Neural cell (in vitro differentiated cells): Measurements from ENCODE around the gene UCKL1. TPM values are rescaled to one million over a fixed set of nuclear protein-coding genes. Genes with fewer than 3 reads are reported as not detected.

Experiments used
- H2AFZ ChIP-seq: fragments of 200-600, 300-800 bp; sonication (generic), shearing (Covaris generic); 2 replicates; pipeline ENCODE4 v1.6.0; 2014; ENCODE audit warnings: low read depth, mild to moderate bottlenecking, antibody characterized with exemption, low read length, moderate library complexity
- H3F3A ChIP-seq: fragments of 200-600 bp; shearing (Covaris generic); 2 replicates; pipeline ENCODE4 v1.6.1; 2016; ENCODE audit warnings: mild to moderate bottlenecking, moderate library complexity, mixed read lengths, antibody characterized with exemption, low read length; ENCODE audit not compliant: insufficient read depth, poor library complexity, severe bottlenecking
- H3K27ac ChIP-seq: fragments of 200-600, 300-800 bp; sonication (generic), shearing (Covaris generic); 2 replicates; pipeline ENCODE4 v1.5.1; 2014; ENCODE audit warnings: mild to moderate bottlenecking, low read length, moderate library complexity
- H3K27me3 ChIP-seq: fragments of 300-800, 200-600 bp; sonication (generic), shearing (Covaris generic); 2 replicates; pipeline ENCODE4 v1.6.0; 2014; ENCODE audit warnings: mild to moderate bottlenecking, low read depth, low read length, moderate library complexity; ENCODE audit not compliant: insufficient read depth
- H3K36me3 ChIP-seq: fragments of 300-800, 200-600 bp; sonication (generic), shearing (Covaris generic); 2 replicates; pipeline ENCODE4 v1.5.1; 2014; ENCODE audit warnings: mild to moderate bottlenecking, antibody characterized with exemption, low read length, moderate library complexity; ENCODE audit not compliant: insufficient read depth
- H3K4me2 ChIP-seq: fragments of 300-800, 200-600 bp; sonication (generic), shearing (Covaris generic); 2 replicates; pipeline ENCODE4 v1.6.0; 2014; ENCODE audit warnings: mild to moderate bottlenecking, low read length
- H3K4me3 ChIP-seq: fragments of 300-800, 200-600 bp; sonication (generic), shearing (Covaris generic); 2 replicates; pipeline ENCODE4 v1.5.1; 2014; ENCODE audit warnings: mild to moderate bottlenecking, low read length, moderate library complexity
- H3K79me2 ChIP-seq: fragments of 200-600 bp; shearing (Covaris generic); replicated peaks from 2 replicates; pipeline ENCODE4 v1.6.0; 2014; ENCODE audit warnings: mild to moderate bottlenecking, low read length, moderate library complexity; ENCODE audit not compliant: insufficient read depth
- H3K9ac ChIP-seq: fragments of 300-800, 200-600 bp; sonication (generic), shearing (Covaris generic); 2 replicates; pipeline ENCODE4 v1.6.1; 2016; ENCODE audit warnings: mild to moderate bottlenecking, low read length, mixed read lengths
- H3K9me2 ChIP-seq: fragments of 200-600 bp; shearing (Covaris generic); 2 replicates; pipeline ENCODE4 v1.6.1; 2016; ENCODE audit warnings: mild to moderate bottlenecking, low read length, mixed read lengths; ENCODE audit not compliant: insufficient read depth
- H3K9me3 ChIP-seq: fragments of 200-600, 300-800 bp; sonication (generic), shearing (Covaris generic); 2 replicates; pipeline ENCODE4 v1.6.1; 2016; ENCODE audit warnings: mild to moderate bottlenecking, mixed run types, low read length, moderate library complexity, mixed read lengths
- H4K20me1 ChIP-seq: fragments of 200-600 bp; shearing (Covaris generic); 2 replicates; pipeline ENCODE4 v1.6.1; 2016; ENCODE audit warnings: mild to moderate bottlenecking, mixed run types; ENCODE audit not compliant: insufficient read depth
- EP300 ChIP-seq: fragments of 450-650 bp; conservative IDR thresholded peaks from 2 replicates; pipeline ENCODE4 v1.6.1; 2014; ENCODE audit warnings: antibody characterized with exemption, mild to moderate bottlenecking, moderate library complexity; ENCODE audit not compliant: poor library complexity, severe bottlenecking
- EZH2 ChIP-seq: fragments of 200-600, 300-800 bp; shearing (Covaris generic), sonication (generic); IDR thresholded peaks from 2 replicates; pipeline ENCODE4 v1.6.1; 2014; ENCODE audit warnings: antibody characterized with exemption, low read length, borderline replicate concordance, mild to moderate bottlenecking; ENCODE audit not compliant: insufficient read depth, poor library complexity, severe bottlenecking
- MXI1 ChIP-seq: fragments of 450-650 bp; conservative IDR thresholded peaks from 2 replicates; pipeline ENCODE4 v1.6.1; 2014; ENCODE audit warnings: antibody characterized with exemption, mild to moderate bottlenecking; ENCODE audit not compliant: poor library complexity, severe bottlenecking
- POLR2AphosphoS5 ChIP-seq: IDR thresholded peaks from 2 replicates; pipeline ENCODE4 v1.6.1; 2012
- RAD21 ChIP-seq: fragments of 450-650 bp; conservative IDR thresholded peaks from 2 replicates; pipeline ENCODE4 v1.6.1; 2014; ENCODE audit warnings: antibody characterized with exemption, mild to moderate bottlenecking, moderate library complexity
- SMC3 ChIP-seq: fragments of 450-650 bp; conservative IDR thresholded peaks from 2 replicates; pipeline ENCODE4 v1.6.1; 2014; ENCODE audit warnings: antibody characterized with exemption, mild to moderate bottlenecking, moderate library complexity; ENCODE audit not compliant: poor library complexity
- TAF1 ChIP-seq: IDR thresholded peaks from 2 replicates; pipeline ENCODE4 v1.6.1; 2012; ENCODE audit warnings: low read depth
- polyA plus RNA-seq: library from polyadenylated mRNA; depleted of rRNA; stranded (reverse); fragments of >200 nt; gene quantifications from 2 replicates; pipeline ENCODE4 v1.2.3, GENCODE V29; 2014
- TF ChIP-seq, protein P1 (sequence below): fragments of 450-650 bp; IDR thresholded peaks from 2 replicates; pipeline ENCODE4 v1.5.1; 2014; ENCODE audit warnings: antibody characterized with exemption, mild to moderate bottlenecking, moderate library complexity; ENCODE audit not compliant: poor library complexity, severe bottlenecking
- TF ChIP-seq, protein P2 (sequence below): IDR thresholded peaks from 2 replicates; pipeline ENCODE4 v1.6.1; 2012; ENCODE audit warnings: borderline replicate concordance

Gene UCKL1
- polyA plus RNA-seq, 1 donor from 2014 or later, result 58.9 TPM

DNA sequence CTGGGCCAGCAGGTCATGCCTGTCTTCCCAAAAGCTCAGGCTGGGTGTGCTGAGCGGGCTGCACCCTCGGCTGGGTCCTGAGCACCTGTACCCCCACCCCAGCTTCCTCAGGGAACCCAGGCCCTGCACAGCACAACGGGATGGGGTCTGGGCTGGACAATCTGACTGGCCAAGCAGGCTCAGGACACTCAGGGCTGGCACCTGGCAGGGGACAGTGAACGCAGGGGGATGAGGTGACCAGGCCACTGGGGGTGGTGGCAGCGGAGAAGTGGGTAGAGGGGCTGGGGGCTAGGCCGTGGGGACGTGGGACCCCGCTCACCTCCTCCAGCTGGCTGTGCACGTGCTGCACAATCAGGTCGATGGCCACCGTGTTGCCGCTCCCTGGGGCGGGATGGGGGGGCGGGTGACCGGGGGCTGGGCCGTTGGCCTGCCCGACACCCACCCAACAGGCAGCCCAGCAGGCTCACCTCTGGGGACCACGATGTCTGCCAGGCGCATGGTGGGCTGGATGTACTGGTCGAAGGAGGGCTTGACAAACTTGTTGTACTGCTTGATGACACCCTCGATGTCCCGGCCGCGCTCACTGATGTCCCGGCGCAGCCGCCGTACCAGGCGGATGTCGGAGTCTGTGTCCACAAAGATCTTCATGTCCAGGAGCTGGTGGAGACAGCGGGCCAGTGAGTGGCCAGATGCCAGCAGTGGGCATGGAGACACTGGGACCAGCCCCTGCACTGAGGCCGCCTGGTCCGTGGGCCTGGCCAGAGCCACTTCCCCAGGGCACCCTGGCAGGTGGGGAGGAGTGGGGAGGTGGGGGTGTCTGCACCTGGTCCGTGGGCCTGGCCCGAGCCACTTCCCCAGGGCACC lies 11.9 kb downstream of the UCKL1 start:
- TF ChIP-seq RAD21, result no peak
- no peak for TF ChIP-seq POLR2AphosphoS5
- no peak for TF ChIP-seq EP300
- no peak for TF ChIP-seq TAF1
- TF ChIP-seq, protein P1, sequence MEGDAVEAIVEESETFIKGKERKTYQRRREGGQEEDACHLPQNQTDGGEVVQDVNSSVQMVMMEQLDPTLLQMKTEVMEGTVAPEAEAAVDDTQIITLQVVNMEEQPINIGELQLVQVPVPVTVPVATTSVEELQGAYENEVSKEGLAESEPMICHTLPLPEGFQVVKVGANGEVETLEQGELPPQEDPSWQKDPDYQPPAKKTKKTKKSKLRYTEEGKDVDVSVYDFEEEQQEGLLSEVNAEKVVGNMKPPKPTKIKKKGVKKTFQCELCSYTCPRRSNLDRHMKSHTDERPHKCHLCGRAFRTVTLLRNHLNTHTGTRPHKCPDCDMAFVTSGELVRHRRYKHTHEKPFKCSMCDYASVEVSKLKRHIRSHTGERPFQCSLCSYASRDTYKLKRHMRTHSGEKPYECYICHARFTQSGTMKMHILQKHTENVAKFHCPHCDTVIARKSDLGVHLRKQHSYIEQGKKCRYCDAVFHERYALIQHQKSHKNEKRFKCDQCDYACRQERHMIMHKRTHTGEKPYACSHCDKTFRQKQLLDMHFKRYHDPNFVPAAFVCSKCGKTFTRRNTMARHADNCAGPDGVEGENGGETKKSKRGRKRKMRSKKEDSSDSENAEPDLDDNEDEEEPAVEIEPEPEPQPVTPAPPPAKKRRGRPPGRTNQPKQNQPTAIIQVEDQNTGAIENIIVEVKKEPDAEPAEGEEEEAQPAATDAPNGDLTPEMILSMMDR, result no peak
- TF ChIP-seq EZH2, result no peak
- TF ChIP-seq, protein P2, sequence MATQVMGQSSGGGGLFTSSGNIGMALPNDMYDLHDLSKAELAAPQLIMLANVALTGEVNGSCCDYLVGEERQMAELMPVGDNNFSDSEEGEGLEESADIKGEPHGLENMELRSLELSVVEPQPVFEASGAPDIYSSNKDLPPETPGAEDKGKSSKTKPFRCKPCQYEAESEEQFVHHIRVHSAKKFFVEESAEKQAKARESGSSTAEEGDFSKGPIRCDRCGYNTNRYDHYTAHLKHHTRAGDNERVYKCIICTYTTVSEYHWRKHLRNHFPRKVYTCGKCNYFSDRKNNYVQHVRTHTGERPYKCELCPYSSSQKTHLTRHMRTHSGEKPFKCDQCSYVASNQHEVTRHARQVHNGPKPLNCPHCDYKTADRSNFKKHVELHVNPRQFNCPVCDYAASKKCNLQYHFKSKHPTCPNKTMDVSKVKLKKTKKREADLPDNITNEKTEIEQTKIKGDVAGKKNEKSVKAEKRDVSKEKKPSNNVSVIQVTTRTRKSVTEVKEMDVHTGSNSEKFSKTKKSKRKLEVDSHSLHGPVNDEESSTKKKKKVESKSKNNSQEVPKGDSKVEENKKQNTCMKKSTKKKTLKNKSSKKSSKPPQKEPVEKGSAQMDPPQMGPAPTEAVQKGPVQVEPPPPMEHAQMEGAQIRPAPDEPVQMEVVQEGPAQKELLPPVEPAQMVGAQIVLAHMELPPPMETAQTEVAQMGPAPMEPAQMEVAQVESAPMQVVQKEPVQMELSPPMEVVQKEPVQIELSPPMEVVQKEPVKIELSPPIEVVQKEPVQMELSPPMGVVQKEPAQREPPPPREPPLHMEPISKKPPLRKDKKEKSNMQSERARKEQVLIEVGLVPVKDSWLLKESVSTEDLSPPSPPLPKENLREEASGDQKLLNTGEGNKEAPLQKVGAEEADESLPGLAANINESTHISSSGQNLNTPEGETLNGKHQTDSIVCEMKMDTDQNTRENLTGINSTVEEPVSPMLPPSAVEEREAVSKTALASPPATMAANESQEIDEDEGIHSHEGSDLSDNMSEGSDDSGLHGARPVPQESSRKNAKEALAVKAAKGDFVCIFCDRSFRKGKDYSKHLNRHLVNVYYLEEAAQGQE, result no peak
- no peak for TF ChIP-seq MXI1
- no peak for TF ChIP-seq SMC3
- H3K27me3 ChIP-seq, result no peaks in the 10 kb centered on the region
- no peaks in the 10 kb centered on the region for H3K9me3 ChIP-seq
- H3K27ac ChIP-seq, result no peak overlapping the region
- peaks cover 14% of the 10 kb centered on the region for H3K79me2 ChIP-seq
- no peak overlapping the region for H2AFZ ChIP-seq
- no peaks in the 10 kb centered on the region for H3F3A ChIP-seq
- no peaks in the 10 kb centered on the region for H3K9me2 ChIP-seq
- H3K4me2 ChIP-seq, result no peak overlapping the region
- no peaks in the 10 kb centered on the region for H3K36me3 ChIP-seq
- no peak overlapping the region for H3K4me3 ChIP-seq
- no peaks in the 10 kb centered on the region for H4K20me1 ChIP-seq
- H3K9ac ChIP-seq, result no peak overlapping the region

DNA sequence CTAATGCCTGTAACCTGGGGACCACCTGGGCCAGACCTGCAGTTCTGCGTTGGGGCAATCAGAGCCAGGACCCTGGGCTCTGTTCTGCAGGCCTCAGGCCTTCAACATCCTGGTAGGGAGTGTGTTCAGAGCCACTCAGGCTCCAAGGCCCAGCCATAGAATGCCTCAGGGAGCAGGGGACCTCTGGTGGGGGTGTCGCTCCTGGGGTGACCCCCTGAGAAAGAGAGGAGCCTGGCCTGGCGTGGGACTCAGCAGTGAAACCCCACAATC lies 12.5 kb downstream of the UCKL1 start:
- H3K9me2 ChIP-seq, result no peaks in the 10 kb centered on the region
- TF ChIP-seq SMC3 (no peak), POLR2AphosphoS5 (no peak), RAD21 (no peak), EP300 (no peak), EZH2 (no peak), TAF1 (no peak), MXI1 (no peak)
- TF ChIP-seq, protein P2, result no peak
- TF ChIP-seq, protein P1, result no peak
- H3F3A ChIP-seq, result no peaks in the 10 kb centered on the region
- H3K27ac ChIP-seq, result no peak overlapping the region
- no peak overlapping the region for H2AFZ ChIP-seq
- peaks cover 14% of the 10 kb centered on the region for H3K79me2 ChIP-seq
- H3K27me3 ChIP-seq, result no peaks in the 10 kb centered on the region
- no peaks in the 10 kb centered on the region for H3K36me3 ChIP-seq
- no peak overlapping the region for H3K4me3 ChIP-seq
- no peak overlapping the region for H3K9ac ChIP-seq
- H3K9me3 ChIP-seq, result no peaks in the 10 kb centered on the region
- H3K4me2 ChIP-seq, result no peak overlapping the region
- no peaks in the 10 kb centered on the region for H4K20me1 ChIP-seq
